Measurements from ENCODE around the gene GALNT10.

DNA sequence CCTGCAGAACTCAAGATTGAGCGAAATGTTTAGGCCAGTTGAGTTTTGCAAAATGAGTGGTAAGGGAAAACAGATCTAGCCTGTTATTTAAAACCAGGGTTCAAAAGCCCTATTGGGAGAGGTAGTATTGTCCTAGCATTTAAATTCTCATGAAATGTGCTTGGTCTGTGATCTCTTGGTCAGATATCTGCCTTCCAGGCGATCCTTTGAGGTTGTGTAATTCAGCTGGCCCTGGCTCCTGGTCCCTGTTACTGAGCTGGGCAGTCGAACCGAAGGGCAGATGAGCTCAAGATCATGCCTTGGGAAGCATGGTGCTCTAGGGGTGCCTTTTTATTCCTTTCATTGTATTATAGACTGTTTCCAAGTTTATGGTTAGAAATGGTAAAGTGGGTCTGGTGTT, 269.6 kb downstream of the GALNT10 start:
- TF ChIP-seq, protein P1, sequence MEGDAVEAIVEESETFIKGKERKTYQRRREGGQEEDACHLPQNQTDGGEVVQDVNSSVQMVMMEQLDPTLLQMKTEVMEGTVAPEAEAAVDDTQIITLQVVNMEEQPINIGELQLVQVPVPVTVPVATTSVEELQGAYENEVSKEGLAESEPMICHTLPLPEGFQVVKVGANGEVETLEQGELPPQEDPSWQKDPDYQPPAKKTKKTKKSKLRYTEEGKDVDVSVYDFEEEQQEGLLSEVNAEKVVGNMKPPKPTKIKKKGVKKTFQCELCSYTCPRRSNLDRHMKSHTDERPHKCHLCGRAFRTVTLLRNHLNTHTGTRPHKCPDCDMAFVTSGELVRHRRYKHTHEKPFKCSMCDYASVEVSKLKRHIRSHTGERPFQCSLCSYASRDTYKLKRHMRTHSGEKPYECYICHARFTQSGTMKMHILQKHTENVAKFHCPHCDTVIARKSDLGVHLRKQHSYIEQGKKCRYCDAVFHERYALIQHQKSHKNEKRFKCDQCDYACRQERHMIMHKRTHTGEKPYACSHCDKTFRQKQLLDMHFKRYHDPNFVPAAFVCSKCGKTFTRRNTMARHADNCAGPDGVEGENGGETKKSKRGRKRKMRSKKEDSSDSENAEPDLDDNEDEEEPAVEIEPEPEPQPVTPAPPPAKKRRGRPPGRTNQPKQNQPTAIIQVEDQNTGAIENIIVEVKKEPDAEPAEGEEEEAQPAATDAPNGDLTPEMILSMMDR (optimal IDR thresholded peaks at IDR 0.05 in 1 of 3, IDR thresholded peaks at IDR 0.05 in 1 of 3, conservative IDR thresholded peaks at IDR 0.05 in 1 of 3; ENCODE audit: extremely low read depth in 1 of 3, insufficient read depth in 2 of 3, low read length in 3 of 3), result no peak
- TF ChIP-seq EZH2 (IDR thresholded peaks at IDR 0.05; ENCODE audit: low read length), result no peak

All from keratinocyte (primary cell).